ENCODE data around the gene SBDS.

DNA sequence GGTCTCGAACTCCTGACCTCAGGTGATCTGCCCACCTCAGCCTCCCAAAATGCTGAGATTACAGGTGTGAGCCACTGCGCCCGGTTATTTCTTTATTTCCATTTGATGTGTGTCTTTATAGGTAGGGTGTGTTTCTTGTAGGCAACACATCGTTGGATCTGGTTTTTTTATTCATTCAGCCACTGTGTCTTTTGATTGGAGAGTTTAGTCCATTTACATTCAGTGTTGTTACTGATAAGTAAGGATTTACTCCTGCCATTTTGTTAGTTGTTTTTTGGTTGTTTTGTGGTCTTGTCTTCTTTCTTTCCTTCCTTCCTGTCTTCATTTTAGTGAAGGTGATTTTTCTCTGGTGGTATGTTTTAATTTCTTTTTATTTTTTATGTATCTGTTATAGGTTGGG is 57.4 kb downstream of the SBDS start:
- TF ChIP-seq, protein P1, sequence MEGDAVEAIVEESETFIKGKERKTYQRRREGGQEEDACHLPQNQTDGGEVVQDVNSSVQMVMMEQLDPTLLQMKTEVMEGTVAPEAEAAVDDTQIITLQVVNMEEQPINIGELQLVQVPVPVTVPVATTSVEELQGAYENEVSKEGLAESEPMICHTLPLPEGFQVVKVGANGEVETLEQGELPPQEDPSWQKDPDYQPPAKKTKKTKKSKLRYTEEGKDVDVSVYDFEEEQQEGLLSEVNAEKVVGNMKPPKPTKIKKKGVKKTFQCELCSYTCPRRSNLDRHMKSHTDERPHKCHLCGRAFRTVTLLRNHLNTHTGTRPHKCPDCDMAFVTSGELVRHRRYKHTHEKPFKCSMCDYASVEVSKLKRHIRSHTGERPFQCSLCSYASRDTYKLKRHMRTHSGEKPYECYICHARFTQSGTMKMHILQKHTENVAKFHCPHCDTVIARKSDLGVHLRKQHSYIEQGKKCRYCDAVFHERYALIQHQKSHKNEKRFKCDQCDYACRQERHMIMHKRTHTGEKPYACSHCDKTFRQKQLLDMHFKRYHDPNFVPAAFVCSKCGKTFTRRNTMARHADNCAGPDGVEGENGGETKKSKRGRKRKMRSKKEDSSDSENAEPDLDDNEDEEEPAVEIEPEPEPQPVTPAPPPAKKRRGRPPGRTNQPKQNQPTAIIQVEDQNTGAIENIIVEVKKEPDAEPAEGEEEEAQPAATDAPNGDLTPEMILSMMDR (IDR thresholded peaks at IDR 0.05) = no peak
- TF ChIP-seq POLR2AphosphoS5 (IDR thresholded peaks at IDR 0.05) = no peak
- no peak for TF ChIP-seq POLR2A (IDR thresholded peaks at IDR 0.05)
- no peak for TF ChIP-seq EP300 (IDR thresholded peaks at IDR 0.05; ENCODE audit: low read depth)
